ENCODE results near the gene ELOVL1.
A peak's percentile ranks its signal among the peaks of the same experiment; 100 is the strongest.

Gene ELOVL1

GRCh38 chr1:43358746-43359693 lies 8.8 kb downstream of the ELOVL1 start, which contains the start of gene CDC20:
Gene CDC20 (plus strand): TSS chr1:43358981. CDS start chr1:43359216, 235 bp downstream.
- Histone ChIP-seq H3K27ac (ENCODE audit: low read length) (peak within 1 kb of the TSS; percentile 97), H4K20me1 (ENCODE audit: insufficient read depth, low read length) (peaks cover 20% of the 10 kb centered on the region), H3K9me3 (ENCODE audit: insufficient read depth, low read length, severe bottlenecking) (no peaks in the 10 kb centered on the region), H2AFZ (ENCODE audit: low read depth, low read length) (peak within 1 kb of the TSS; percentile 86), H3K4me3 (ENCODE audit: low read depth in 1 of 2, low read length in 2 of 2) (peak within 1 kb of the TSS; percentile 68 to 85), H3K27me3 (ENCODE audit: insufficient read depth, low read length, poor library complexity) (no peaks in the 10 kb centered on the region), H3K4me1 (ENCODE audit: insufficient read depth, low read length) (peaks cover 36% of the 10 kb centered on the region), H3K36me3 (ENCODE audit: insufficient read depth, low read length) (peaks cover 51% of the 10 kb centered on the region), H3K4me2 (ENCODE audit: insufficient read depth, low read length) (peak within 1 kb of the TSS; percentile 89), H3K9ac (ENCODE audit: low read depth, low read length) (peak within 1 kb of the TSS; percentile 86), H3K79me2 (ENCODE audit: insufficient read depth, low read length) (peaks cover 41% of the 10 kb centered on the region)
- DNase-seq (peak; percentile 99), ATAC-seq (ENCODE audit: insufficient read depth, low read depth) (peak; percentile 97)
- TF ChIP-seq EZH2 (IDR thresholded peaks at IDR 0.05; ENCODE audit: borderline replicate concordance, low read depth, low read length, severe bottlenecking): no peak
- no peak for TF ChIP-seq CTCF (IDR thresholded peaks at IDR 0.05; ENCODE audit: borderline replicate concordance, extremely low read depth, low read length, poor library complexity, severe bottlenecking)

DNA sequence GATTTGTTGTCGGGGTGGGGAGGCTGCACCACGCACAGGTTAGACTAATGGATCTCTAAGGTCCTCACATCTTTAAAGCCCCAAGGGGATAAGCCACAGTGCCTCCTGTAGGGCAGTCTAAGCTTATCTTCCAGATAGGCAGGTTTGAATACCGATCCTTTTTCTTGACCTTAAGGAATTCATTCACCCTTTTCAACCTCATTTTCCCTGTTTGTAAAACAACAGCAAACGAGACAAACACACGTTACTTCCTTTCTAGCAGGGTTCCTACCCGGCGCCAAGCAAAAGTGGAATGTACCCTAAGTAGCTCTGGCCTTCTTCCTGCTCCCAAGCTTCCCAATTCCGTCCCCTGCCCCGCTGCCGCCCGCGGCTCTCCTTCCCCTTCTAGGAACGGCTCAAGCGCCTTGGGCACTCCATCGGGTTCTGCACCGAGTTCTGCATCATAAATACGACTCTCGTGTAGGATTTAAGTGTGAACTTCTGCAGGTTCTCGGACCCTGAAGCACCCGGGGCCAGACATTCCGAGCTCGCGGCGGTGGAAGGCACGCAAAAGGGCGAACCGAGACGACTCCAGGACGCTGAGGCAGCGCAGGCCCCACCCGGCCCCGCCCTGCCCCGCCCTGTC lies 9.6 kb downstream of the ELOVL1 start:
- Histone ChIP-seq H3K27ac (ENCODE audit: low read length) (peak overlapping the region; percentile 87), H3K4me1 (ENCODE audit: insufficient read depth, low read length) (peaks cover 36% of the 10 kb centered on the region), H3K4me3 (ENCODE audit: low read depth in 1 of 2, low read length in 2 of 2) (peak overlapping the region; percentile 68 to 85), H3K9me3 (ENCODE audit: insufficient read depth, low read length, severe bottlenecking) (no peaks in the 10 kb centered on the region), H4K20me1 (ENCODE audit: insufficient read depth, low read length) (peaks cover 20% of the 10 kb centered on the region), H2AFZ (ENCODE audit: low read depth, low read length) (peak overlapping the region; percentile 86), H3K79me2 (ENCODE audit: insufficient read depth, low read length) (peaks cover 41% of the 10 kb centered on the region), H3K4me2 (ENCODE audit: insufficient read depth, low read length) (peak overlapping the region; percentile 89), H3K36me3 (ENCODE audit: insufficient read depth, low read length) (peaks cover 44% of the 10 kb centered on the region), H3K9ac (ENCODE audit: low read depth, low read length) (peak overlapping the region; percentile 86), H3K27me3 (ENCODE audit: insufficient read depth, low read length, poor library complexity) (no peaks in the 10 kb centered on the region)
- ATAC-seq (ENCODE audit: insufficient read depth, low read depth) (no peak), DNase-seq (peak; percentile 26)
- TF ChIP-seq CTCF (IDR thresholded peaks at IDR 0.05; ENCODE audit: borderline replicate concordance, extremely low read depth, low read length, poor library complexity, severe bottlenecking) (peak; percentile 57), EZH2 (IDR thresholded peaks at IDR 0.05; ENCODE audit: borderline replicate concordance, low read depth, low read length, severe bottlenecking) (no peak)

GRCh38 chr1:43357251-43357650 lies 10.6 kb downstream of the ELOVL1 start:
- no peak for TF ChIP-seq CTCF (IDR thresholded peaks at IDR 0.05; ENCODE audit: borderline replicate concordance, extremely low read depth, low read length, poor library complexity, severe bottlenecking)
- TF ChIP-seq EZH2 (IDR thresholded peaks at IDR 0.05; ENCODE audit: borderline replicate concordance, low read depth, low read length, severe bottlenecking): no peak
- Histone ChIP-seq H3K9me3 (ENCODE audit: insufficient read depth, low read length, severe bottlenecking) (no peaks in the 10 kb centered on the region), H3K36me3 (ENCODE audit: insufficient read depth, low read length) (peaks cover 34% of the 10 kb centered on the region), H3K4me3 (ENCODE audit: low read depth in 1 of 2, low read length in 2 of 2) (no peak overlapping the region), H3K9ac (ENCODE audit: low read depth, low read length) (no peak overlapping the region), H3K27me3 (ENCODE audit: insufficient read depth, low read length, poor library complexity) (no peaks in the 10 kb centered on the region), H3K4me1 (ENCODE audit: insufficient read depth, low read length) (peaks cover 36% of the 10 kb centered on the region), H3K79me2 (ENCODE audit: insufficient read depth, low read length) (peaks cover 41% of the 10 kb centered on the region), H4K20me1 (ENCODE audit: insufficient read depth, low read length) (peaks cover 20% of the 10 kb centered on the region), H2AFZ (ENCODE audit: low read depth, low read length) (no peak overlapping the region), H3K4me2 (ENCODE audit: insufficient read depth, low read length) (no peak overlapping the region; the same call in 1 of the 2 replicates), H3K27ac (ENCODE audit: low read length) (no peak overlapping the region)
- no peak for ATAC-seq (ENCODE audit: insufficient read depth, low read depth)
- no peak for DNase-seq
